HG02759 (cell line): ENCODE data around the gene CDCA4.

Experiments used
- ATAC-seq: cut with Tn5 transposase; IDR thresholded peaks from one replicate; pipeline ENCODE4 v1.9.1; 2021; ENCODE audit warnings: mild to moderate bottlenecking, moderate library complexity; ENCODE audit not compliant: unreplicated experiment

The CDCA4 gene

DNA sequence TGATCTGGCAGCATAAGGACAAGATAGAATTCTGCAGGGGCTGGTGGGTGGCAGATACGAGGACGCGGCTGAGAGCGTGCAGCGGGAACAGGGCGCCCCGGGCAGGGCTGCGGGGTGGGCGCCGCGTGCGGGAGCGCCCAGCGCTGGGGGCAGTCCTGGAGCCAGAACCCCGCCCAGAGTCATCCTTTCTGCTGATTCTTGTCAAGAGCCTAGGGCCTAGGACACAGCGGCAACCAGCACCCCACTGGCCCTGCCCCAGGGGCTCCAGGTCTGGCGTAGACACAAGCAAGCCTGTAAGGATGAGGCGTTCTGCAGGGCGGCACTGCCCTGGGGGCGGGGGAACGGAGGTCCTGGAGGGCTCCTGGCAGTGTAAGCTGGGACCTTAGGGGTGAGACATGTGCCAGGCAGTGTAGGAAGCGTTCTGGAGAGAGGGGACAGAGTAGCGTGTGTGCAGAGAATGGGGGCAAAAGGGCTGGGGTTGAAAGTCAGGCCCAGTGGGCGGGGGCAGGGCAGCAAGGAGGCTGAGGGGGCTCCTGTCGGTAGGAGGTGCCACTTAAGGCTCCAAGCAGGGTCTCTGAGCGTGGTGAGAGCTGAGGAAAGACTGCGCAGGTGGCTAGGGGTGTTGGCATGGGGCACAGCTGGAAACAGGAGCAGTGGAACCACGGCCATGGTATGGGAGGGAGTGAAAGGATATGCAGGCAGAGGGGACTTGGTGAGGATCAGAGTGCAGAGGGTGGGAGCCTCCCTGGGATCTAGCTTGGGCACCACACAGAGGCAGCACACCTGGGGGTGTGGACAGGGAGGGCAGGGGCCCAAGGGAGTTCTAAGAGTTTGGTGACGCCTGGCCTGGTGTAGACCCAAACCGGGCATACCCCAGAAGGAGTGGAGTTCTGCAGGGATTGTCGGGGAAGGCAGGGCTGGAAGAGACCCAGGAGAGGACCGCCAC, 41.9 kb downstream of the CDCA4 start:
- ATAC-seq = no peak

DNA sequence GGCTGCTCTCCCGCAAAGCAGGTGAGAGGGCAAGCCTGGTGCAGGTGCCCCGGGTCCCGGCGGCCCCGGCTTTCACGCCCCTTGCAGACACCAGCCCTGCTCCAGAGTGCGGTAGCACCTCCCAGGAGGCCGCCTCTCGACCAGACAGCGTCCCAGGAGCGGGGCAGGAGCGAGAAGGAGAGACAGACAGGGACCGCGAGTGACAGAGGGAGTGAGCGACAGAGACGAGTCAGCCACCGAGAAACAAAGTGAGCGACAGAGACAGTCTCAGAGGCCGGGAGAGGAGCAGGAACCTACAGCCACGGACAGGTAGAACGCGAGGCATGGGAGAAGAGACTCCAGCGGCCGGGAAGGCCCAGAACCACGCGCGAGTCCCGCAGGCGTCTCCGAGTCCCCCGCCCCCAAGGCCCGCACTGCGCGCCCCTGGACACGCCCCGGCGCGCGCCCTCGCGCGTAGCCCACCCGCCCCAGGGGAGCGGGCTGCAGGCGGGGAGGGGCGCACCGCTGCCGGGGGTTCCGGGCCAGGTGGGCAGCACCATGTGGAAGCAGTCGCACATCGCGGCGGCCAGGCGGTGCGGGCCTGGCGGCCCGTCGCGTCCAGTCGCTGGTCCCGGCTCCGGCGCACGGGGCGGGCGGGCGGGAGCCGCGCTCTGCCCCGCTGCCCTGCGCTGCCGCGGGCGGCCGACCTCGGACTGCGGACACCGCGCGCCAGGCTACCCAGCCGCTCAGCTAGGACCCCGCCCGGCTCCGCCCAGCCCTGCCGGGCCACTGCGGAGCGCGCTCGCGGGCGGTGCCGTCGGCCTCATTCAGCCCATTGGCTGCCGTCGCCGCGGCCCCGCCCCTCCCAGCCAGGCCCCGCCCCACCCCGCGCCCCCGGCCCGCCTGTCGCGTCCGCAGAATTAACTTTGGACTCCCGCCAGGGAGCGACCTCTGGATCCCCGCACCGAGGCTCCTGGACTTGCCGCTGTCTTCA, 42.9 kb downstream of the CDCA4 start, which contains the start of gene AHNAK2:
Gene AHNAK2, minus strand, starts transcription at position 694 of the 973 bp plus-strand sequence. Its CDS starts 137 bp downstream, at position 557.
- peak; percentile 58 for ATAC-seq

GRCh38 chr14:104977008-104977680, 43.7 kb downstream of the CDCA4 start:
- no peak for ATAC-seq

- ATAC-seq = no peak
Observed at GRCh38 chr14:104976198-104977007, 44.5 kb downstream of the CDCA4 start.

GRCh38 chr14:104975481-104976197, 45.2 kb downstream of the CDCA4 start:
- no peak for ATAC-seq

DNA sequence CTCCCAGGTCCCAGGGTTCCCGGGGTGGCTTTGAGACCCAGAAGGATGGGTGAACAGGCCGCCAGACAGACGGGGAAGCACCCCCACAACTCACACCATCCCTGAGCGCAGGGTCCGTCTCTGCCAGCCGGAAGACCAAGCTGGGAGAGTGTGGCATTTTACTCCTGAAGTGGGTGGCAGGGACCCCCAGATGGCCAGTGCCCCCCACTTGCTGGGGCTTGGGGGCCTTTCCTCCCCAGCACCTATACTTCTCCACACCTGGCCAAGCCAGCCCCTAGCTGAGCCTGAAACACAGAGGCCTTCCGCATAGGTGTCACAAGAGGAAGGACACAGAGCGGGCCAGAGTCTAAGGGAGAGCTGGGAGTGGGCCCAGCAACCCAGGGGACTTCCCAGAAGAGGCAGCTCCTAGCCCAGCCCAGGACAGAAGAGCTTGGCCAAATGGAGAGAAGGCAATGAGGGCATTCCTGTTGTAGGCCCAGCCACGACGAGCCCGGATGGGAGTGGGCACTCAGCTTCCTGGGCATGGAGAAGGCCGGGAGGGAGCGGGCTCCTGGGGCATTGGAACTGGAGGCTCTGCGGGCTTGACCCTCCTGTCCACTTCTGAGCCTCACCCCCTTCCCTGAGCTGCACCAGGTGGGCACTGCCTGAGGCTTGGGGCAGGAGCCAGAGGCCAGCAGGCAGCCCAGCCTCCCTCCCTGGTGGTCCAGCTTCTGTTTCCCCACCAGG, 46.1 kb downstream of the CDCA4 start:
- no peak for ATAC-seq

GRCh38 chr14:104974146-104974541, 46.7 kb downstream of the CDCA4 start:
- ATAC-seq = no peak

- ATAC-seq = no peak
Observed at GRCh38 chr14:104973385-104974145, 47.3 kb downstream of the CDCA4 start.

DNA sequence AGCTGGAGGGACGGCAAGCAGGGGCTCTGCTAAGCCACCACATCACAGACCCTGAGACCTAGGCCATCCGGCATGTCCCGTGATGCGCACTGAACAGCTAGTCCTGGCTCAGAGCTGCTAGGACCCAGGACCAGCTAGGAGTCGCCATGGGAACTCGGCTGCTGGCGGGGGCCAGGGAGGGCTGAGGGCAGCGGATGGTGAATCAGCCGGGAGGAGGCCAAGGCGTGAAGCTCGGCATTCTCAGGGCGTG, 47.8 kb downstream of the CDCA4 start:
- no peak for ATAC-seq

DNA sequence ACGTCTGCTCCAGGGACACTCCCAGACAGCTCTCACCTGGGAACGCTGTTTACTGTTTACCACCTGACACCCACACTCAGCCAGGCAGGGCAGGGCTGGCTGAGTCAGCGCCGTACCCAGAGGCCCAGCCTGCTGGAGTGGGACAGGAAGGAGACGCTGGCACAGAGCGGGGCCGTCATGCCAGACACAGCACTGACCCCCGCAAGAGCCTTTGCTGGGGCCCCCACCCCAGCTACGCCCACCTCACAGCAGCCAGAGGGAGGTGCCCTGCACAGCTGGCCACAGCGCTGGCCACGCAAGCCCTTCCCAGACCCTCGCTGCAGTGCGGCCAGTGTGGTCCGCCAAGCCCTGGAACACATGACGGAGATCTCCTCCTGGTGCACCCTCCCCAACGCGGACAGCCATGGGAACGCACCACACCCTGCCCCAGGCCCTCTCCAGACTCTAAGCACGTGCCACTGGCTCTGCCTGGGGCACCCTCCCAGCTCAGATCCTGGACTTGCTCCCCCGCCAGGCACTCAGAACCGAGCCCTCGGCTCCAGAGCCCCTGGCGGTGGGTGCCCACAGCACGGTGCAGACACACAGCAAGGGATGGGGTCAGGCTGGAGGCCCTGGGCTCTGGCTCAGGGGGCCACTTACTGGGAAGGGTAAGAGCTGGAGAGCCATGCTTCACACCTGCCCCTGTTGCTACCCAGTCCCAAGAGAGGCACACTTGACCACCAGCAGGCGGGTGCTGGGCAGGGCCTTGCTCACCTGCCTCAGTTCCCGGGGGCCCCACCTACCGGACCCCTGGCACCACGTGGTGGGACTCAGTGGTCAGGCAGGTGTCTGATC, 48.4 kb downstream of the CDCA4 start:
- ATAC-seq = no peak

GRCh38 chr14:104971447-104972240, 49.2 kb downstream of the CDCA4 start:
- no peak for ATAC-seq

GRCh38 chr14:104970231-104971068, 50.4 kb downstream of the CDCA4 start:
- ATAC-seq = no peak

DNA sequence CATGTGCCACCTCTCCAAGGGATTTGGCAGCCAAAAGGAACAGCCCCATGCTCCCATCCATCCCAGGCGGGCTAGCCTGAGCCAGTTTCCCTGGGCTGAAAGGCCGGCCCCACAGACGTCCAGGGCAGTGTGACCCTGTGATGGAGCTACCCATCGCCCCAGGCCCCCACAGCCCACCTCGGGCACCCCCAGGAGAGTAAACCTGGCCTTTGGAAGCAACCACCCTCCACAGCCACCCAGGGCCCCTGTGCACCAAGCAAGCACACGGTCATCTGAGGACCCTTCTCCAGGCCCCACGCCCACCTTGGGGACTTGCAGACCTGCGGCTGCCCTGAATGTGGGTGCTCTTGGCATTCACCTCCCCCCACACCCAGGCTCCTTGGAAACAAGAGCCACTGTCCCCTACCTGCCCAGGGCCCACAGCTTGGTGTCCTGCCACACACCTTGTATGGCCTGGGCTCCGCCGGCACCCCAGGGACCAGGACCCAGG, 51.1 kb downstream of the CDCA4 start:
- no peak for ATAC-seq

GRCh38 chr14:104968541-104969401, 52.1 kb downstream of the CDCA4 start:
- no peak for ATAC-seq

GRCh38 chr14:104968153-104968527, 52.7 kb downstream of the CDCA4 start:
- ATAC-seq = no peak
